Peyer's patch (tissue), 4 donors: ENCODE results near the gene GGT1.

ENCODE experiments used
- POLR2A ChIP-seq, 2 donors: fragments of 450-650 bp; IDR thresholded peaks; one replicate each; pipeline ENCODE4 v1.5.1; 2017; ENCODE audit warnings: antibody characterized with exemption in 2 of 2, mild to moderate bottlenecking in 2 of 2, moderate library complexity in 2 of 2
- TF ChIP-seq, protein P1 (sequence below), 6 experiments: fragments of 450-650 bp in 4 of 6; fragments of 200-600 bp in 2 of 6; sonication (generic) in 1 of 6; IDR thresholded peaks; one replicate each; pipeline ENCODE4 v1.5.1; 2017 to 2019; ENCODE audit warnings: antibody characterized with exemption in 6 of 6, mild to moderate bottlenecking in 3 of 6, moderate library complexity in 1 of 6

- TF ChIP-seq POLR2A (IDR thresholded peaks at IDR 0.05): no peak
- TF ChIP-seq, protein P1, sequence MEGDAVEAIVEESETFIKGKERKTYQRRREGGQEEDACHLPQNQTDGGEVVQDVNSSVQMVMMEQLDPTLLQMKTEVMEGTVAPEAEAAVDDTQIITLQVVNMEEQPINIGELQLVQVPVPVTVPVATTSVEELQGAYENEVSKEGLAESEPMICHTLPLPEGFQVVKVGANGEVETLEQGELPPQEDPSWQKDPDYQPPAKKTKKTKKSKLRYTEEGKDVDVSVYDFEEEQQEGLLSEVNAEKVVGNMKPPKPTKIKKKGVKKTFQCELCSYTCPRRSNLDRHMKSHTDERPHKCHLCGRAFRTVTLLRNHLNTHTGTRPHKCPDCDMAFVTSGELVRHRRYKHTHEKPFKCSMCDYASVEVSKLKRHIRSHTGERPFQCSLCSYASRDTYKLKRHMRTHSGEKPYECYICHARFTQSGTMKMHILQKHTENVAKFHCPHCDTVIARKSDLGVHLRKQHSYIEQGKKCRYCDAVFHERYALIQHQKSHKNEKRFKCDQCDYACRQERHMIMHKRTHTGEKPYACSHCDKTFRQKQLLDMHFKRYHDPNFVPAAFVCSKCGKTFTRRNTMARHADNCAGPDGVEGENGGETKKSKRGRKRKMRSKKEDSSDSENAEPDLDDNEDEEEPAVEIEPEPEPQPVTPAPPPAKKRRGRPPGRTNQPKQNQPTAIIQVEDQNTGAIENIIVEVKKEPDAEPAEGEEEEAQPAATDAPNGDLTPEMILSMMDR (IDR thresholded peaks at IDR 0.05): no peak
These were observed 12.3 kb upstream of the GGT1 start for GRCh38 chr22:24590596-24591173.
